Testis (tissue), 3 donors: ENCODE data around the gene TMEM19. TPM values are rescaled to one million over a fixed set of nuclear protein-coding genes. Genes with fewer than 3 reads are reported as not detected.
"Not testable (repeated sequence)": the region's sequence is repeated elsewhere in the genome, so short reads cannot be mapped to it uniquely, and the experiment has no call there.

Source experiments
- DNase-seq: peaks from one replicate; pipeline ENCODE4 v3.0.0-alpha.2; 2019
- H3K27ac ChIP-seq, 2 donors: fragments of 200-600 bp; sonication (generic); one replicate each; pipeline ENCODE4 v1.5.1; 2019
- H3K27me3 ChIP-seq: fragments of 200-600 bp; sonication (generic); one replicate; pipeline ENCODE4 v1.5.1; 2019
- H3K36me3 ChIP-seq: fragments of 200-600 bp; sonication (generic); one replicate; pipeline ENCODE4 v1.5.1; 2017; ENCODE audit warnings: low read depth; ENCODE audit errors: missing control alignments
- H3K4me1 ChIP-seq: fragments of 200-600 bp; sonication (generic); one replicate; pipeline ENCODE4 v1.5.1; 2019
- H3K4me3 ChIP-seq, 2 donors: fragments of 200-600 bp; sonication (generic); one replicate each; pipeline ENCODE4 v1.5.1; 2017 to 2019
- H3K9me3 ChIP-seq: fragments of 200-600 bp; sonication (generic); one replicate; pipeline ENCODE4 v1.5.1; 2017
- POLR2A ChIP-seq: fragments of 450-650 bp; IDR thresholded peaks from one replicate; pipeline ENCODE4 v1.6.1; 2017; ENCODE audit warnings: antibody characterized with exemption, mild to moderate bottlenecking, moderate library complexity
- WGBS, 2 donors: methylation state at CpG; one replicate each; pipeline ENCODE4 v1.1.5; 2018; 5-methylcytosine and 5-hydroxymethylcytosine counted together
- intact Hi-C: fragments of 100-400 bp; cut with DNase I; formaldehyde crosslinking; loops from one replicate; pipeline ENCODE4 v1.15.1; 2023; ENCODE audit warnings: low total_unique reads
- polyA plus RNA-seq: library from polyadenylated mRNA; stranded (reverse); fragments of 350-450 nt; fragmentation: Illumina TruSeq; extraction: RNeasy Lipid Tissue Mini Kit (QIAGEN cat#74804); gene quantifications from one replicate; pipeline ENCODE4 v1.2.3, GENCODE V29; 2014; ENCODE audit warnings: low read depth, low replicate concordance; ENCODE audit not compliant: insufficient read depth
- total RNA-seq, 2 donors: library from RNA; depleted of rRNA; stranded (reverse); fragments of >200 nt; gene quantifications; one replicate each; pipeline ENCODE4 v1.2.3, GENCODE V29; 2016
- TF ChIP-seq, protein P1 (sequence below), 3 experiments: fragments of 450-650 bp in 2 of 3; fragments of 200-600 bp in 1 of 3; sonication (generic) in 1 of 3; IDR thresholded peaks; one replicate each; pipeline ENCODE4 v1.5.1; 2016 to 2019; ENCODE audit warnings: antibody characterized with exemption in 3 of 3, mild to moderate bottlenecking in 2 of 3, moderate library complexity in 1 of 3

Gene TMEM19
- total and polyA plus RNA-seq, 3 donors from 2014 or later: 11.5 to 16.0 (median 14.9) TPM

DNA sequence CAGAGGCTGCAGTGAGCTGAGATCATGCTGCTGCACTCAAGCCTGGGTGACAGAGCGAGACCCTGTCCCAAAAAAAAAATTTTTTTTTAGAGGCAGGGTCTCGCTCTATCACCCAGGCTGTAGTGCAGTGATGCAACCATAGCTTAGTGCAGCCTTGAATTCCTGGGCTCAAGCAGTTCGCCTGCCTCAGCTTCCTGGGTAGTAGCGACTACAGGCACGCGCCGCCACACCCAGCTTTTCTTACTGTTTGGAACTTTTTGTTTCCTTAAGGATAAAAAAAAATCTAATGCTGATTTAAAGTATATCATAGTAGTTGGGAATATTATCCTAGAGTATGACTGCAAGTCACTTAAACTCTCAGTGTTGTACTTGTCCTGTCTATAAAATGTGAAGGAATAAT, 7.2 kb downstream of the TMEM19 start:
- Histone ChIP-seq H3K4me3 (no peak overlapping the region), H3K27me3 (no peaks in the 10 kb centered on the region), H3K4me1 (no peaks in the 10 kb centered on the region), H3K36me3 (no peaks in the 10 kb centered on the region), H3K9me3 (no peaks in the 10 kb centered on the region), H3K27ac (no peak overlapping the region)
- intact Hi-C loops: no loop called here
- WGBS, 2 donors: 95 to 96% methylated on average over 7 of the region's 7 CpGs
- DNase-seq: no peak
- TF ChIP-seq, protein P1, sequence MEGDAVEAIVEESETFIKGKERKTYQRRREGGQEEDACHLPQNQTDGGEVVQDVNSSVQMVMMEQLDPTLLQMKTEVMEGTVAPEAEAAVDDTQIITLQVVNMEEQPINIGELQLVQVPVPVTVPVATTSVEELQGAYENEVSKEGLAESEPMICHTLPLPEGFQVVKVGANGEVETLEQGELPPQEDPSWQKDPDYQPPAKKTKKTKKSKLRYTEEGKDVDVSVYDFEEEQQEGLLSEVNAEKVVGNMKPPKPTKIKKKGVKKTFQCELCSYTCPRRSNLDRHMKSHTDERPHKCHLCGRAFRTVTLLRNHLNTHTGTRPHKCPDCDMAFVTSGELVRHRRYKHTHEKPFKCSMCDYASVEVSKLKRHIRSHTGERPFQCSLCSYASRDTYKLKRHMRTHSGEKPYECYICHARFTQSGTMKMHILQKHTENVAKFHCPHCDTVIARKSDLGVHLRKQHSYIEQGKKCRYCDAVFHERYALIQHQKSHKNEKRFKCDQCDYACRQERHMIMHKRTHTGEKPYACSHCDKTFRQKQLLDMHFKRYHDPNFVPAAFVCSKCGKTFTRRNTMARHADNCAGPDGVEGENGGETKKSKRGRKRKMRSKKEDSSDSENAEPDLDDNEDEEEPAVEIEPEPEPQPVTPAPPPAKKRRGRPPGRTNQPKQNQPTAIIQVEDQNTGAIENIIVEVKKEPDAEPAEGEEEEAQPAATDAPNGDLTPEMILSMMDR (IDR thresholded peaks at IDR 0.05): no peak
- no peak for TF ChIP-seq POLR2A

GRCh38 chr12:71693651-71694050, 7.8 kb downstream of the TMEM19 start:
- WGBS, 2 donors: 88 to 94% methylated on average over 5 of the region's 5 CpGs
- DNase-seq, intact Hi-C loops: not testable (repeated sequence)

DNA sequence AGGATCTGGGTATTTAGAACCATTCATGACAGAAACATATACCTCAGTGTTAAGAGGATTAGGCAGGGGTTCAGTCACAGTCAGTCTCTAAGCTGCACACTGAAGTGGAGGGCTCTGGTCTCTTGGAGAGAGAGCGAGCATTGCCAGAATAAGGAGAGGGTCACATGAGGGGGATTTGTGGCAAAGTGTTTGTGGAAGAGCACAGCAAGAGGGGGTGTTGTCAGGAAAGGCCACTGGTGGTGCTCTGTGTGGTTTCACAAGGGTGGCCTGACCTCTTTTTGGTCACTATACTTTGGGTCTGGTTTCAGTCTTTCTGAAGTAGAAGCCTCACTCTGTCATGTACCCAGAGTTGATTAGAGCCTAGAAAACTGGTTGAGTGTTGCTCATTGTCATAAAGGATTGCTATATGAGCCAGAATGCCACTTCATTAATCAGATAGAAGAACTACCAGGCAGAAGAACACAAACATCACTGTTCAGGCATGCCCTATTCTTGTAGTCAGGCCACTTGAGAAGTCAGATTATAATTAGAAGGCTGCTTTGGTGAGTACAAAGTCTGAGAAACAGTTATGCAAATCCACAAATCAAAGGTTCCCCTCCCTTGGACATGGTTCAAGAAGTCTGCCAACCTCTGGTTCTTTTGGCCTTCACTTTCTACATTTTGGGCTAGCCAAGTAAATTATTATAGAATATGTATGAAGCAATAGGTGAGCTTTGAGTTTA, 8.4 kb downstream of the TMEM19 start:
- intact Hi-C loops: no loop called here
- no peaks in the 10 kb centered on the region for H3K36me3 ChIP-seq
- no peaks in the 10 kb centered on the region for H3K9me3 ChIP-seq
- H3K4me3 ChIP-seq: no peak overlapping the region
- no peak for DNase-seq
- H3K27ac ChIP-seq: no peak overlapping the region
- no peak for TF ChIP-seq POLR2A
- TF ChIP-seq, protein P1 (IDR thresholded peaks at IDR 0.05): no peak
- H3K4me1 ChIP-seq: no peaks in the 10 kb centered on the region
- WGBS, 2 donors: 100% methylated on average over 1 of the region's 1 CpG
- no peaks in the 10 kb centered on the region for H3K27me3 ChIP-seq

More at GRCh38 chr12:71693651-71694050, 7.8 kb downstream of the TMEM19 start:
- not testable (repeated sequence) for H3K27ac ChIP-seq, H3K9me3 ChIP-seq, H3K4me1 ChIP-seq, H3K36me3 ChIP-seq, H3K27me3 ChIP-seq, H3K4me3 ChIP-seq

- TF ChIP-seq, protein P1 (IDR thresholded peaks at IDR 0.05): no peak
- TF ChIP-seq POLR2A: no peak
- H3K27ac ChIP-seq: no peak overlapping the region
- intact Hi-C loops: no loop called here
- DNase-seq: no peak
- H3K9me3 ChIP-seq: no peaks in the 10 kb centered on the region
- H3K27me3 ChIP-seq: no peaks in the 10 kb centered on the region
- no peaks in the 10 kb centered on the region for H3K4me1 ChIP-seq
- no peaks in the 10 kb centered on the region for H3K36me3 ChIP-seq
- WGBS, 2 donors: 90 to 92% methylated on average over 1 of the region's 1 CpG
- no peak overlapping the region for H3K4me3 ChIP-seq
Observed at GRCh38 chr12:71695782-71696181, 9.9 kb downstream of the TMEM19 start.

- 95 to 96% methylated on average over 8 of the region's 8 CpGs for WGBS, 2 donors
- H3K4me3 ChIP-seq, H3K27ac ChIP-seq, intact Hi-C loops, H3K4me1 ChIP-seq, H3K27me3 ChIP-seq, H3K9me3 ChIP-seq, DNase-seq, H3K36me3 ChIP-seq: not testable (repeated sequence)
Observed at GRCh38 chr12:71702181-71702580, 16.3 kb downstream of the TMEM19 start.

DNA sequence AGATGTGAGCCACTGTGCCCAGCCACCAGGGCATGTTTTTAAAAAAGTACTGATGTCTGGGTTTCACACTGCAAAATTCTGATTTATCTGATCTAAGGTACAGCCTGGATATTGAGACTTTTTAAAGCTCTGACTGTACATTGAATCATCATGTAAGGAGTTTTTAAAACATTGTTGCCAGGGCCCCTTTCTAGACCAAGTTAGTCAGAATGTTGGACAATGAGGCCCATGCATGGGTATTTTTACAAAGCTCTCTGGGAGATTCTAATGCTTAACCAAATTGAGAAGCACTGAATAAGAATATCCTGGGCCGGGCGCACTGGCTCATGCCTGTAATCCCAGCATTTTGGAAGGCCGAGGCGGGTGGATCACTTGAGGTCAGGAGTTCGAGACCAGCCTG, 16.7 kb downstream of the TMEM19 start:
- Histone ChIP-seq H3K36me3 (no peaks in the 10 kb centered on the region), H3K9me3 (no peaks in the 10 kb centered on the region), H3K27ac (no peak overlapping the region), H3K4me1 (no peaks in the 10 kb centered on the region), H3K4me3 (no peak overlapping the region), H3K27me3 (no peaks in the 10 kb centered on the region)
- no peak for DNase-seq
- 97 to 98% methylated on average over 5 of the region's 5 CpGs for WGBS, 2 donors
- TF ChIP-seq, protein P1 (IDR thresholded peaks at IDR 0.05): no peak
- no peak for TF ChIP-seq POLR2A
- intact Hi-C loops: no loop called here
